HG03139 (cell line): ENCODE measurements around the gene TUBA4A.

ENCODE experiments used
- ATAC-seq: cut with Tn5 transposase; IDR thresholded peaks from one replicate; pipeline ENCODE4 v1.9.1; 2021; ENCODE audit not compliant: unreplicated experiment

Gene TUBA4A

GRCh38 chr2:219253753-219254589, at the start of gene TUBA4A:
TSS of gene TUBA4A (minus strand) at chr2:219253918. CDS start at chr2:219253858, 60 bp downstream.
- peak; percentile 53 for ATAC-seq

GRCh38 chr2:219302412-219302968, 48.8 kb upstream of the TUBA4A start:
- ATAC-seq: no peak

- no peak for ATAC-seq
Measured at GRCh38 chr2:219300022-219300421, 46.3 kb upstream of the TUBA4A start.

- ATAC-seq: no peak
Measured at GRCh38 chr2:219299372-219299760, 45.6 kb upstream of the TUBA4A start.

- ATAC-seq: peak; percentile 45
Measured at GRCh38 chr2:219298759-219299371, 45.1 kb upstream of the TUBA4A start.

GRCh38 chr2:219297766-219298456, 44.2 kb upstream of the TUBA4A start:
- no peak for ATAC-seq

GRCh38 chr2:219296631-219297391, 43.1 kb upstream of the TUBA4A start:
- ATAC-seq: no peak

- no peak for ATAC-seq
Measured at GRCh38 chr2:219296142-219296541, 42.4 kb upstream of the TUBA4A start.

- ATAC-seq: peak; percentile 84
Measured at GRCh38 chr2:219294356-219295351, 40.9 kb upstream of the TUBA4A start.

- ATAC-seq: no peak
Measured at GRCh38 chr2:219293736-219294231, 40.1 kb upstream of the TUBA4A start.

GRCh38 chr2:219292616-219293015, 38.9 kb upstream of the TUBA4A start:
- ATAC-seq: no peak

GRCh38 chr2:219291910-219292490, 38.3 kb upstream of the TUBA4A start:
- no peak for ATAC-seq

- no peak for ATAC-seq
Measured at GRCh38 chr2:219291394-219291793, 37.7 kb upstream of the TUBA4A start.

GRCh38 chr2:219290381-219291171, 36.9 kb upstream of the TUBA4A start:
- no peak for ATAC-seq

GRCh38 chr2:219289537-219290361, 36.0 kb upstream of the TUBA4A start:
- ATAC-seq: no peak

- ATAC-seq: no peak
Measured at GRCh38 chr2:219289195-219289536, 35.4 kb upstream of the TUBA4A start.

- no peak for ATAC-seq
Measured at GRCh38 chr2:219287580-219288265, 34.0 kb upstream of the TUBA4A start.
